Caco-2 (cell line): Measurements from ENCODE around the gene NRP1. TPM values are rescaled to one million over a fixed set of nuclear protein-coding genes. Genes with fewer than 3 reads are reported as not detected.

ENCODE experiments used
- BruUV-seq: library from RNA; stranded (reverse); fragments of 400-500 nt; replicated peaks from 2 replicates; lab custom pipeline; 2021; lab: Mats Ljungman, UMichigan
- CTCF ChIA-PET: fragments of 300-600 bp; sonication (Branson Sonifier 250); formaldehyde crosslinking; loops from one replicate; lab custom pipeline; 2022; ENCODE audit warnings: antibody characterized with exemption; lab: Charles Lee
- POLR2A ChIA-PET: fragments of 300-600 bp; sonication (Branson Sonifier 250); formaldehyde crosslinking; loops from one replicate; lab custom pipeline; 2022; ENCODE audit warnings: antibody characterized with exemption; lab: Charles Lee
- DNase-seq, 2 experiments: peaks; one replicate each; pipeline versions ENCODE4 v3.0.0 to v3.0.0-alpha.2; 2020 to 2022
- H3K27me3 ChIP-seq: replicated peaks from 2 replicates; pipeline ENCODE4 v1.6.0; 2011; ENCODE audit warnings: low read length; ENCODE audit not compliant: control insufficient read depth, insufficient read depth
- H3K36me3 ChIP-seq: 2 replicates; pipeline ENCODE4 v1.5.1; 2011; ENCODE audit warnings: low read length; ENCODE audit not compliant: control insufficient read depth, insufficient read depth
- H3K4me1 ChIP-seq: fragments of 250-450 bp; sonication (Bioruptor Pico); 2 replicates; pipeline ENCODE4 v1.5.1; 2020; ENCODE audit warnings: mild to moderate bottlenecking
- H3K4me3 ChIP-seq: 2 replicates; pipeline ENCODE4 v1.5.1; 2011; ENCODE audit warnings: low read depth, mild to moderate bottlenecking, control low read depth, low read length
- H3K9me3 ChIP-seq: fragments of 250-450 bp; sonication (Bioruptor Pico); 2 replicates; pipeline ENCODE4 v1.5.1; 2020; ENCODE audit warnings: mild to moderate bottlenecking, moderate library complexity
- H3K27ac Mint-ChIP-seq: one replicate; pipeline ENCODE4 v1.8.0; 2022; ENCODE audit warnings: mixed read lengths; ENCODE audit not compliant: unreplicated experiment
- H3K27me3 Mint-ChIP-seq: one replicate; pipeline ENCODE4 v1.8.0; 2022; ENCODE audit warnings: mixed read lengths; ENCODE audit not compliant: insufficient read depth, unreplicated experiment
- H3K36me3 Mint-ChIP-seq: one replicate; pipeline ENCODE4 v1.8.0; 2022; ENCODE audit warnings: mild to moderate bottlenecking, mixed read lengths; ENCODE audit not compliant: insufficient read depth, unreplicated experiment
- H3K4me1 Mint-ChIP-seq: one replicate; pipeline ENCODE4 v1.8.0; 2022; ENCODE audit warnings: low read depth, mixed read lengths; ENCODE audit not compliant: unreplicated experiment
- H3K4me3 Mint-ChIP-seq: one replicate; pipeline ENCODE4 v1.8.0; 2022; ENCODE audit warnings: mild to moderate bottlenecking, moderate library complexity, mixed read lengths; ENCODE audit not compliant: unreplicated experiment
- H3K9me3 Mint-ChIP-seq: one replicate; pipeline ENCODE4 v1.8.0; 2022; ENCODE audit warnings: mixed read lengths; ENCODE audit not compliant: unreplicated experiment
- intact Hi-C: fragments of 100-400 bp; cut with micrococcal nuclease; formaldehyde crosslinking; loops from one replicate; pipeline ENCODE4 v1.10.0; 2022; ENCODE audit not compliant: unreplicated experiment
- total RNA-seq: library from RNA; stranded (reverse); gene quantifications from 2 replicates; pipeline ENCODE4 v1.2.3, GENCODE V29; 2022
- TF ChIP-seq, protein P1 (sequence below), 2 experiments: fragments of 200-600 bp in 1 of 2; IDR thresholded peaks; 1 replicate in 1 of 2; 2 replicates in 1 of 2; pipeline versions ENCODE4 v1.5.1 to v1.8.0; 2011 to 2022; ENCODE audit warnings: antibody characterized with exemption in 1 of 2, control low read depth in 1 of 2, inconsistent platforms in 1 of 2, low read depth in 1 of 2, low read length in 1 of 2, mild to moderate bottlenecking in 1 of 2, moderate library complexity in 1 of 2; ENCODE audit not compliant: insufficient read depth in 1 of 2, severe bottlenecking in 1 of 2, unreplicated experiment in 1 of 2

Gene NRP1
- total RNA-seq, 1 experiment from 2014 or later: 123 TPM

GRCh38 chr10:33164060-33164709 lies 170.3 kb downstream of the NRP1 start:
- Histone ChIP-seq H3K4me1 (peaks cover 7% of the 10 kb centered on the region), H3K36me3 (no peaks in the 10 kb centered on the region), H3K27me3 (no peaks in the 10 kb centered on the region), H3K9me3 (no peaks in the 10 kb centered on the region), H3K4me3 (no peak overlapping the region)
- Mint-ChIP-seq H3K4me3 (no peak overlapping the region), H3K27ac (no peak overlapping the region), H3K9me3 (no peaks in the 10 kb centered on the region), H3K27me3 (no peaks in the 10 kb centered on the region), H3K4me1 (peaks cover 9% of the 10 kb centered on the region), H3K36me3 (no peaks in the 10 kb centered on the region)
- DNase-seq: no peak
- intact Hi-C loops: no loop called here
- POLR2A ChIA-PET: no interaction called here
- TF ChIP-seq, protein P1, sequence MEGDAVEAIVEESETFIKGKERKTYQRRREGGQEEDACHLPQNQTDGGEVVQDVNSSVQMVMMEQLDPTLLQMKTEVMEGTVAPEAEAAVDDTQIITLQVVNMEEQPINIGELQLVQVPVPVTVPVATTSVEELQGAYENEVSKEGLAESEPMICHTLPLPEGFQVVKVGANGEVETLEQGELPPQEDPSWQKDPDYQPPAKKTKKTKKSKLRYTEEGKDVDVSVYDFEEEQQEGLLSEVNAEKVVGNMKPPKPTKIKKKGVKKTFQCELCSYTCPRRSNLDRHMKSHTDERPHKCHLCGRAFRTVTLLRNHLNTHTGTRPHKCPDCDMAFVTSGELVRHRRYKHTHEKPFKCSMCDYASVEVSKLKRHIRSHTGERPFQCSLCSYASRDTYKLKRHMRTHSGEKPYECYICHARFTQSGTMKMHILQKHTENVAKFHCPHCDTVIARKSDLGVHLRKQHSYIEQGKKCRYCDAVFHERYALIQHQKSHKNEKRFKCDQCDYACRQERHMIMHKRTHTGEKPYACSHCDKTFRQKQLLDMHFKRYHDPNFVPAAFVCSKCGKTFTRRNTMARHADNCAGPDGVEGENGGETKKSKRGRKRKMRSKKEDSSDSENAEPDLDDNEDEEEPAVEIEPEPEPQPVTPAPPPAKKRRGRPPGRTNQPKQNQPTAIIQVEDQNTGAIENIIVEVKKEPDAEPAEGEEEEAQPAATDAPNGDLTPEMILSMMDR (IDR thresholded peaks at IDR 0.05; ENCODE audit: insufficient read depth in 1 of 2, low read depth in 1 of 2, low read length in 1 of 2, severe bottlenecking in 1 of 2, unreplicated experiment in 1 of 2): no peak
- CTCF ChIA-PET: no interaction called here
- BruUV-seq: no TSS peak

- POLR2A ChIA-PET: no interaction called here
Observed at GRCh38 chr10:33162248-33162575, 172.3 kb downstream of the NRP1 start.

GRCh38 chr10:33161550-33162247 lies 172.8 kb downstream of the NRP1 start:
- Mint-ChIP-seq H3K4me3 (no peak overlapping the region), H3K27ac (no peak overlapping the region), H3K27me3 (no peaks in the 10 kb centered on the region), H3K4me1 (peaks cover 9% of the 10 kb centered on the region), H3K9me3 (no peaks in the 10 kb centered on the region), H3K36me3 (no peaks in the 10 kb centered on the region)
- H3K36me3 ChIP-seq: no peaks in the 10 kb centered on the region
- intact Hi-C loops: no loop called here
- no peaks in the 10 kb centered on the region for H3K27me3 ChIP-seq
- CTCF ChIA-PET: no interaction called here
- POLR2A ChIA-PET: no interaction called here
- H3K4me1 ChIP-seq: peaks cover 12% of the 10 kb centered on the region
- TF ChIP-seq, protein P1 (IDR thresholded peaks at IDR 0.05; ENCODE audit: insufficient read depth in 1 of 2, low read depth in 1 of 2, low read length in 1 of 2, severe bottlenecking in 1 of 2, unreplicated experiment in 1 of 2): no peak
- H3K4me3 ChIP-seq: no peak overlapping the region
- DNase-seq: no peak
- BruUV-seq: no TSS peak
- no peaks in the 10 kb centered on the region for H3K9me3 ChIP-seq

More at GRCh38 chr10:33162248-33162575, 172.3 kb downstream of the NRP1 start:
- Mint-ChIP-seq H3K9me3 (no peaks in the 10 kb centered on the region), H3K4me1 (peaks cover 9% of the 10 kb centered on the region), H3K27me3 (no peaks in the 10 kb centered on the region), H3K4me3 (no peak overlapping the region), H3K36me3 (no peaks in the 10 kb centered on the region), H3K27ac (no peak overlapping the region)
- Histone ChIP-seq H3K9me3 (no peaks in the 10 kb centered on the region), H3K36me3 (no peaks in the 10 kb centered on the region), H3K27me3 (no peaks in the 10 kb centered on the region), H3K4me1 (peaks cover 7% of the 10 kb centered on the region), H3K4me3 (no peak overlapping the region)
- TF ChIP-seq, protein P1 (IDR thresholded peaks at IDR 0.05; ENCODE audit: insufficient read depth in 1 of 2, low read depth in 1 of 2, low read length in 1 of 2, severe bottlenecking in 1 of 2, unreplicated experiment in 1 of 2): no peak
- intact Hi-C loops: no loop called here
- BruUV-seq: no TSS peak
- CTCF ChIA-PET: no interaction called here
- DNase-seq: peak in 1 of 2 experiments; percentile 23
